GM18520 (cell line): ENCODE results near the gene QDPR.

Experiments
- ATAC-seq: cut with Tn5 transposase; IDR thresholded peaks from one replicate; pipeline ENCODE4 v1.9.1; 2021; ENCODE audit not compliant: unreplicated experiment

QDPR gene

GRCh38 chr4:17528551-17529165 is 16.8 kb upstream of the QDPR start:
- no peak for ATAC-seq

GRCh38 chr4:17526695-17527477 is 15.0 kb upstream of the QDPR start:
- no peak for ATAC-seq

DNA sequence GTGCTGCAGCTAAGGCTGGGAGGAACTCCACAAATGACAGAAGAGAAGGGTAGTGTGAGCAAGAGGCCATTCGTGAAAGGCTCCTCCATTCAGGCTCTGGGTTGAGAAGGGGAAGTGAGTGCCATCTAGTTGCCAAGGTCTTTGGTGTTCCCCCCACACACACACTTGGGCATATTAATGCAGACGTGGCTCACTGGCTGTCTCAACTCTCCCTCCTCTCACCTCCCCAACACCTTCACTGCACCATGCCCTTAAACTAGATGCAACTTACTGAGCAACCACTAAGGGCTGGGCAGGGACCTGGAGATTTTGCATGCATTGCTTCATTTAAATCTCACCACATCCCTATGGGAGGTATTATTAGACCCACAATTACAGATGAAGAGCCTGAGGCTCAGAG is 11.8 kb upstream of the QDPR start:
- no peak for ATAC-seq

- no peak for ATAC-seq
These were observed 9.7 kb upstream of the QDPR start for GRCh38 chr4:17521595-17521994.

GRCh38 chr4:17517664-17518063 is 5.8 kb upstream of the QDPR start:
- no peak for ATAC-seq

GRCh38 chr4:17516980-17517379 is 5.1 kb upstream of the QDPR start:
- no peak for ATAC-seq

DNA sequence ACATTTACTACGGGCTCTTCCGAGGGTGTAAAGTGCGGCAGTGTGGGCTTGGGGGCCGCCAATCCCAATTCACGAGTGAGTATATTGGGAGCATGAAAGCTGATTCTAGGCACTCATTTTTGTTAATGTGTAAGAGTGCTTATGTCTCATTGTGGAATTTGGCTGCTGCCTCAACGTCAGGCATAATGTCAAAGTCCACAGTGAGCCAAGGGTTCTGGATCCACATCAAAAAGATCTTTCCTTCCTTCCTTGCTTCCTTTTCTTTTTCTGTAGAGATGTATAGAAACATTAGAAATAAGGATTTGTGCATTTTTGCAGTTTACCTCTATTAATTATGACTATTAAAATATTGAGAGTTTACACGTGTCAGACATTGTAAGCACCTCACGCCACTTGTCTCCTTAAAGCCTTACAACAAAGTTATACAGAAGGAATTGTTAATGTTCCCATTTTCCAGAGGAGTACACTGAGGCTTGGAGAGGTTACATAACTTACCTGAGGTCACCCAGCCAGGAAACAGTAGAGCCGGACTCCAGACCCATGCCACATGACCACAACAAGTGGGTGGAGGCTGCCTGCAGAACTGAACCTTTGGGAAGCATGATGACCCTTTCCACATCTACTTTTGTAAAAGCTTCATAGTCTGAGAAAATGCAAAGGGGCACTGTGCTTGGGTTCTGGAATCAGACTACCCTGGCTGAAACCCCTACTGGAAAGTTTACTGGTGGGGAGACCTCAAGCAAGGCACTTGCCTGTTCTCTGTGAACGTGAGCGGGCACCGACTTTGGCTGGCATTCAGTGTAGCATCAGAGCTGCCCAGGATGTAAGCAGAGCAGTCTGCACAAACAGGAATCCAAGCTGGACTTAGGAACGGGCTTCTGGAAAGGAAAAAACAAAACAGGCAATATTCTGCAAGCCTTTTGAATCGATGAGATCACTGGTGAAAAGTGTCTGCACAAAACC is 3.8 kb upstream of the QDPR start:
- ATAC-seq = no peak

DNA sequence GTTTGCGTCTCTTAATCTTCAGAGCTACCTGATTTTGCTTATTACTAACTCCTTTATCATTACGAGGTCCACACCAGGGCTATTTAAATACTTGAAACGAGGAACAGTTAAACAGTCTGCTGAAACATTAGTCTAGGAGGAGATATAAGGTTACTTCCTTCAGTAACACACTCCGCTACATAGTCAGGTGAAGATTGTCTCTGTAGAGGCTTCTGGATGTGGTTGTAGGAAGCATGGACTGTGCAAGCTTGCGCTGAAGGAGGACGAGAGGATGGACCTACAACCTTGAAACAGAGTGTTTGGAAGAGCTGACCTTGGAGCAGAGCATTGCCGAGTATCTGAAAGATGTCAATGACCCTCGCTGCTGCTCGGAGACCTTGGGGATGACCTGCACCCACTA is 3.0 kb upstream of the QDPR start, which contains the start of gene CLRN2:
Gene CLRN2 (plus strand): TSS at position 301 of the 400 bp plus-strand sequence. CDS start 102 bp downstream, outside the sequence.
- ATAC-seq = no peak

- no peak for ATAC-seq
These were observed 1.2 kb upstream of the QDPR start for GRCh38 chr4:17512973-17513665.

DNA sequence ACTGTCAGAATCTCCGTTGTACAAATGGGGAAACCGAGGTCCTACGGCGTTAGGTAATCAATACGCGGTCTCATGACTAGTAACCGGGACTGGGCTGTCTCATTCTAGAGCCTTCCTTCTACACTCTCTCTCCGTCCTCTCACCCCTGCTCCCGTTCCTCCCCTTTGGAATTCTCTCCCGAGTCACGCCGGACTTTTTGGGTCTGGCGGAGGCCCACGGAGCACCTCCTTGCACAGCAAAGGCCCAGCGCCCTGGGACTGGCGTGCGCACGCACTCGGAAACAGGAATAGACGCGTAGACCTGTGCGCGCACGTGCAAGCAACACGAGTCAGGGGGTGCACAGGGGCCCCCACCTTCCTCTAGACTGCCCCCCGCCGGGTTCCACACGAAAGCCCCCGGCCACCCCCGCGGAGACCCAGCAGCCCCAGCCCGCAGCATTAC is 361 bp downstream of the QDPR start:
- peak; percentile 34 for ATAC-seq

DNA sequence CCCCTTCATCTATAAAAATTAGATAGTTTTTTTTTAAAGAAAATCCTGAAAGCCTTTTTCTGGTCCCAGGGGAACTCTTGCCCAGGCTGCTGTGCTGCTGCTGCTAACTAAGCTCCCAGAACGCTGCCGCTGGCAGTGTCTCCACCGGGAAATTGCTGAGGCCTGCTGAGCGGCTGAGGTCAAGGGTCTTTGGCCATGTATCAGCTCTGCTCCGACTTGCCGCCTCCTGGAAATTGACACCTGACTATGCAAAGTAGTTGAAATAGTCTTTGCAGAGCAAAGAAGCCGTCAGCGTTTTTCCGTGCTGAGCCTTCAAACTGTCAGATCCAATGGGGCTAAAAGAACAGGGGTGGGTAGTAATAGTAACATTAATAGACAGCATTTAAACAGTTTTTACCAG is 839 bp downstream of the QDPR start:
- ATAC-seq = no peak

- no peak for ATAC-seq
These were observed 1.3 kb downstream of the QDPR start for GRCh38 chr4:17510582-17510981.

DNA sequence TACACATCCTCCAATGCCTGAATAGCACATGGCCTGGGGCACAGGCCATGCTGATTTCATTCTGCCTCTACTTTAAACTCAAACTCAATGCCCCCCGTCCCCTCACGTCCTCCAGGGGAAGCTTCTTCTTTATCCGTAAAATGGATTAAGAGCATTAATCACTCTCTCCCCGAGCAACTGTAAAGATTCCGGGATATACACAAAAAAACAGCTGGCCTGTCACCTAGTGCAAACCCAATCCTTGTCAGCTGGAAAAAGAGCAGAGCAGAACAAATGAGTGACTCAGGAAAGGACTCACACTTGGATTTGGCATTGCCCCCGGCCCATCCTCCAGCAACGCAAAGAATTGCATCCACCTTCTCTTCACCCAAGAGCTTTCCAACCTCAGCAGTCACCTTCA is 7.8 kb downstream of the QDPR start:
- ATAC-seq = no peak

DNA sequence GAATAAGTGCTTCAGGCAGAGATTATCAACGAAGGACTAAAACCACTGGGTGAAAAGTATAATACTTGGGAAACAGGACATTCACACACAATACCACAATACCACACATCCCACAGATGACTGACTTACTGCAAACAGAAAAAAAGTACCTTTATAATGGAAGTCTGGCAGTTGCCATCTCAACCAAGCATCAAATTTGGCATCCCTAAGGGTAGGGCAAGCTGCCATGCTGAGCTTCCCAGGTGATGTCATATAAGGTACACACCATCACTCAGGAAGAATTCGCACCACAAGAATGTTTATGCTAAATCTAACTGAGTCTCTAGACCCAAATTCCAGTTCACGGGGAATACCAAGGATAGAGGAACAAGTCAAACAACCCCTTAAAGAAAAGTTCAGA is 9.1 kb downstream of the QDPR start:
- ATAC-seq = no peak

DNA sequence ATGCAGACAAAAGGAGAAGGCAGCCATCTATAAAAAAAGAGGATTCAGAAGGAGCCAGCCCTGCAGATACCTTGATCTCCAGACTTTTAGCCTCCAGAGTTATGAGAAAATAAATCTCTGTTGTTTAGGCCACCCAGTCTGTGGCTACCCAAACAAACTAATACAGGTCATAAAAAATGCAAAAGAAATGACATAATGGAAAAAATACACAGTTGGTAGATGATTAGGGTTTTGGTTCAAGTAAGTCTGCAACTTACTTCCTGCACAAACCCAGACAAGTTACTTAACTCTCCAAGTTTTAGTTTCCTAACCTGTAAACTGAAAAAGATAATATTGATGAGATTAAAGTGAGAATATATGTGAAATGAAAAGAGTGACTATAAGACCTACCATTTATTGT is 11.3 kb downstream of the QDPR start:
- ATAC-seq = no peak

DNA sequence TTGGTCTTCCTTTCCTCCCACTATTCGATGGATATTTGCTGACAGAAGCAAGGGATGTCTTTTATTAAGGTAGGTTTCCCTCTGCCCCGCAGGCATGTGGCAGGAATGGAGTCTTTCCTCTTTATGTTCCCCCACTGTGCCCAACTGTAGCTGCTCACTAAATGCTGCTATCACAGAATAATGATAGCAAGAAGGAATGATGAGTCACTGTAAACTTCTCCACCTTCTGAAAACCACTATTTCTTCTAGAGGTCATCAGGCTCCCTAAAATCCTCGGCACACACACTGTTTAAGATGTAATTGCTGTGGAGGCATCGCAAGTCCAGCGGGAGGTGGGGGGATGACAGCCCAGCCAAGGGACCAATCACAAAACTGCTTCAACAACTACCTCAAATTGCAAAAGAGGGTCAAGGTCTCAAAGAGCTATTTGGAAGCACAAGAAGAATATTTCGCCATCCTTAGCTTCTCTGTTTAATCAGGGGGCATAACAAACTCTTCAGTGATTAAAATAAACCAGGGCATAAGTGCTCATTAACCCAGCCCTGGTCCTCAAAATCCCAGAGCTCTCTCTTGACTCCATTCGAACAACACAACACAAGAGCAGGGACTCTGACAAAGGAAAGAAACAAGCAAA is 13.9 kb downstream of the QDPR start:
- ATAC-seq = no peak

DNA sequence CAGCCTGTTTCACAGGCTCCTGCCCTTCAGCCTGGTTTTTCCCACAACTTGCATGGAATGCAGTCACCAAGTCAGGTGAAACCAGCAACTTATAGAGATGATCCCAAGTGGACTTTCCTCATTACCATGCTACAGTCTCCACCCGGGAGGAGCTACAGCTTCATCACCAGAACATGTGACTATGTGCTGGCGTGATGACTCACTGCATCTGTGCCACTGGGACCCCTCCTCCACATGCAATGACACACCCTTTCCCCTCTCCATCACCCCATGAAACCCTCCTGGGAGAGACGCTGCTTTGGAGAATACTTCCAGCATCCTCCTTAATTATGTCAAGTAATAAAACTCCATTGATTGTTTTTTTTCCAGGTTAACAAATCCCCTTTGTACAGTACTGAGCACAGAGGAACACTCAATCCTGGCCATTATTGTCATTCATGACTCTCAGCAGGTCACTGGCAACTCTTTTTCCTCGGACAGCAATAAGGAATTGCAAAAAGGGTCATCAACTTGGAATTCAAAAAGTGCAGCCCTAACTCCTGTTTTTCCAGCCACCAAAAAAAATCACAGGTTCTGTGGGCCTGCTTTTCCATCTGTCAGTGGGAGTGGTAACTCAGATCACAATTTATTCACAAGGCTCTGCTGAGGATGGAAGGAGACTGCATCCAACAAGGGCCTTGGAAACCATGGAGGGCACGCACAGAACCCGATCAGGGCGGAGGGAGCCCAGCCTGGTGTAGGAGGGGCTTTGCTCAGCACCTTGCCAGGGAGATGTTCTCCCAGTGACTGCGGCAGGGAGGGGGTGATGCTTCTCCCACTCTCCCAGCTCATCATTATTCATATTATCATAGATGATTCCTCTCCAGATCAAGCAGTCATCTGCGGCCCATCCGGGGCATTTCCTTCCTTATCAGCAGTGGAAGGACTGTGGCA is 17.4 kb downstream of the QDPR start:
- ATAC-seq = no peak

- no peak for ATAC-seq
These were observed 18.3 kb downstream of the QDPR start for GRCh38 chr4:17493619-17494018.

DNA sequence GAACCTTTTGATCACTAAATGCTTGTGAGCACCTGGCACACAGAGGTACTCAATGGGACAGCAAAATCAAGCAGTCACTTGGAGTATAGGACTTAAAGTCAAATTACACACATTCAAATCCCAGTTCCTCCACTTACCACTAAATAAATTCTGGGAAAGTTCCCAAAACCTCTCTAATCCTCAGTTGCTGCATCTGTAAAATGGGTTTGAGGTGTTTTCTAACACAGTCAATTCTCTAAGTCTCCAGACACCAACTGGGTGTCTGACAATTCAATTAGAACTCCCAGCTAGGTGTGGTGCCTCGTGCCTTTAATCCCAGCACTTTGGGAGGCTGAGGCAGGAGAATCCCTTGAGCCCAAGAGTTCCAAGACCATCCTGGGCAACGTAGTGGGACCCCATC is 19.0 kb downstream of the QDPR start:
- no peak for ATAC-seq
